ENCODE data around the gene CMIP.

Gene CMIP

DNA sequence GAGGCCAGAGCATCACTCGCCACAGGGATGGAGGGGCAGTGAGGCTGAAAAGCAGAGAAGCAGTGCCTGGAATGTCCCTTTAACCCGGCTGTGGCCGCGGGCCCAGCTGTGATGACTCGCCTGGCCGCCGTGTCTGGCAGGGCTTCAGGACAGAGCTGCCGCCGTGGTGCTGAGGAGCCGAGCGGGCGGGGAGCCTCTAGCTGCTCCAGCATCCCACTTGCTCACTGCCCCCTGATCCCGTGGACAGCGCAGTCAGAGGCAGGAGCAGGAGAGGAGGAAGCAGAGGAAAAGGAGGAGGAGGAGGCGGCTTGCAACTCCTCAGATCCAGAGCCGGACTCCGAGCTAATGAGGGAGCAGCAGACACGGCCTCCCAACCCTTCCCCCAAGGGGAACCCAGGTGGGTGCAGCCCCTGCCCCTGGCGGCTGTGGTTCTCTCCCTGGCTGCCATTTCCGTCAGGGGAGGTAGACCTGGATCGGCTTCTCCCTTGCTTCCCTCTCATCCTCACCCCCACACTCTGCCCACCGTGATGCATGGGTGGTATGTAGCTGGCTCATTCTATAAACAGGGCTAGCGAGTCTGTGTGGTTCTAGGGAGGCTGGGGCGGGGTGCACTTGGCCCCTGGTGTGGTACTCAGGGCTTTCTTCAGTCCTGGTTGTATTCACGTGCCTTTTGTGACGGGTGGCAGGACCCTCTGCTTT lies 165.7 kb downstream of the CMIP start:
- H3K4me3 ChIP-seq (ENCODE audit: low read depth, low read length), result no peak overlapping the region
- in situ Hi-C loops (cut with HindIII; ENCODE audit: low sequenced_read_pairs), result no loop called here

GRCh38 chr16:81610936-81611335 lies 166.3 kb downstream of the CMIP start:
- in situ Hi-C loops (cut with HindIII; ENCODE audit: low sequenced_read_pairs), result no loop called here
- H3K4me3 ChIP-seq (ENCODE audit: low read depth, low read length), result no peak overlapping the region
- TF ChIP-seq CTCF (IDR thresholded peaks at IDR 0.05; ENCODE audit: low read depth, low read length), result no peak
- DNase-seq (ENCODE audit: low read depth, low spot score), result no peak

More for the DNA sequence above, 165.7 kb downstream of the CMIP start:
- DNase-seq (ENCODE audit: low read depth, low spot score), result peak; percentile 83
- TF ChIP-seq CTCF (IDR thresholded peaks at IDR 0.05; ENCODE audit: low read depth, low read length), result no peak

DNA sequence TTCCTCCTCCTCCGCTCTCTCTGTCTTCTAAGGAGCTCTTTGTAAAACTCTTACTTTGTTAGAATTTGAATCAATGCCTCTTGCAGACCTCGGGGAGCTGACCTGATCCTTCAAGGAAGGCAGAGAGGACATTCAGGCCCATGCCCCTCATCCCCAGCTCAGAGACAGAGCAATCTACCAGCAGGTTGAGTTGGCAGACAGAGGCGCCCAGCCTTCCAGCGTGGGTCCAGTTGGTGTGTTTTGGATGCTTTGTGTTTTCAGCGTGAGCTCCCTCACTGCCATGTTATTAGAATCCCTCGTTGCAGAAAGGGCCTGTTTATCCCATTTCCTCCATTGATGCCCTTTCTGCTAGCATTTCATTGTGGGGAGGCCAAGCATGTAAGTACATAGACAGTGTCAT lies 167.1 kb downstream of the CMIP start:
- in situ Hi-C loops (cut with HindIII; ENCODE audit: low sequenced_read_pairs), result no loop called here

GRCh38 chr16:81612351-81613163 lies 167.9 kb downstream of the CMIP start:
- no peak for DNase-seq (ENCODE audit: low read depth, low spot score)
- H3K4me3 ChIP-seq (ENCODE audit: low read depth, low read length), result no peak overlapping the region
- TF ChIP-seq CTCF (IDR thresholded peaks at IDR 0.05; ENCODE audit: low read depth, low read length), result no peak
- in situ Hi-C loops (cut with HindIII; ENCODE audit: low sequenced_read_pairs), result no loop called here

More for the DNA sequence above, 167.1 kb downstream of the CMIP start:
- no peak overlapping the region for H3K4me3 ChIP-seq (ENCODE audit: low read depth, low read length)
- DNase-seq (ENCODE audit: low read depth, low spot score), result no peak
- no peak for TF ChIP-seq CTCF (IDR thresholded peaks at IDR 0.05; ENCODE audit: low read depth, low read length)

- H3K4me3 ChIP-seq (ENCODE audit: low read depth, low read length), result no peak overlapping the region
- TF ChIP-seq CTCF (IDR thresholded peaks at IDR 0.05; ENCODE audit: low read depth, low read length), result no peak
- DNase-seq (ENCODE audit: low read depth, low spot score), result no peak
- in situ Hi-C loops (cut with HindIII; ENCODE audit: low sequenced_read_pairs), result no loop called here
Measured at GRCh38 chr16:81614171-81614570, 169.6 kb downstream of the CMIP start.

DNA sequence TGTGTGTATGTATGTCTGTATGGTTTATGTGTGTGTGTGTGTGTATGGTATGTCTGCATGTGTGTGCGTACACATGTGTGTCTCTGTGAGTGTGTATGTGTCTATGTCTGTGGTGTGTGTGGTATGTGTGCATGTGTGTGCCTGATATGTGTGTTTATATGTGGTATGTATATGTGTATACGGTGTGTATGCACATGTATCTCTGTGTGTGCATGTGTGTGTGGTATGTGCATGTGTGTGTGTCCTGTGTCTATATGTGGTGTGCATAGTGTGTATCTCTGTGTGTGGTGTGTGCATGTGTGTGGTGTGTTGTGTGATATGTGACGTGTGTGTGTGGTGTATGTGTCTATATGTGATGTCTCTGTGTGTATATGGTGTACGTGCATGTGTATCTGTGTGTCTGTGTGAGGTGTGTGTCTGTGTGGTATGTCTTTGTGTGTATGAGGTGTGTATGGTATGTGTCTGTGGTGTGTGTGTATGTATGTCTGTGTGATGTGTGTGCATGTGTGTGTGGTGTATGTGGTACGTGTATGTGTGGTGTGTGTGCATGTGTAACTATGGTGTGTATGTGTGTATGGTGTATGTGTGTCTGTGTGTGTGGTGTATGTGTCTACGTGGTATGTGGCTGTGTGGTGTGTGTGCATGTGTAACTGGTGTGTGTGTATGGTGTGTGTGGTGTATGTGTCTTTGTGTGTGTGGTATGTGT lies 170.2 kb downstream of the CMIP start:
- DNase-seq (ENCODE audit: low read depth, low spot score), result no peak
- in situ Hi-C loops (cut with HindIII; ENCODE audit: low sequenced_read_pairs), result no loop called here
- H3K4me3 ChIP-seq (ENCODE audit: low read depth, low read length), result no peak overlapping the region
- TF ChIP-seq CTCF (IDR thresholded peaks at IDR 0.05; ENCODE audit: low read depth, low read length), result no peak
